ENCODE measurements around the gene NPBWR2.

NPBWR2 gene

GRCh38 chr20:64131406-64131805 is 24.0 kb upstream of the NPBWR2 start:
- ChIA-PET POLR2A (no interaction called here), CTCF (no interaction called here)
- no peaks in the 10 kb centered on the region for H3K4me1 ChIP-seq (ENCODE audit: control insufficient read depth, insufficient read depth, low read length)
- TF ChIP-seq ZNF548 (tag by site-specific recombination; IDR thresholded peaks at IDR 0.05) (no peak), CTCF (tag by site-specific recombination; IDR thresholded peaks at IDR 0.05) (peak; percentile 65), PRDM6 (tag by site-specific recombination; IDR thresholded peaks at IDR 0.05) (no peak), ZNF585B (tag by site-specific recombination; IDR thresholded peaks at IDR 0.05) (no peak), ZNF561 (tag by site-specific recombination; IDR thresholded peaks at IDR 0.05; ENCODE audit: borderline replicate concordance) (no peak), OVOL3 (tag by site-specific recombination; IDR thresholded peaks at IDR 0.05) (no peak)
- no peak overlapping the region for H3K4me3 ChIP-seq (ENCODE audit: low read depth, low read length)
- H3K36me3 ChIP-seq (ENCODE audit: control insufficient read depth in 2 of 2, insufficient read depth in 1 of 2, low read length in 2 of 2): no peaks in the 10 kb centered on the region
- no peak overlapping the region for H3K27ac ChIP-seq (ENCODE audit: extremely low read depth, low read depth, low read length)
- no peaks in the 10 kb centered on the region for H3K9me3 ChIP-seq (ENCODE audit: control insufficient read depth, insufficient read depth, low read depth, low read length)

GRCh38 chr20:64130876-64131275 is 23.5 kb upstream of the NPBWR2 start:
- no peak overlapping the region for H3K27ac ChIP-seq (ENCODE audit: extremely low read depth, low read depth, low read length)
- no peaks in the 10 kb centered on the region for H3K9me3 ChIP-seq (ENCODE audit: control insufficient read depth, insufficient read depth, low read depth, low read length)
- CTCF ChIA-PET: no interaction called here
- no peak for TF ChIP-seq ZNF449 (tag by site-specific recombination; IDR thresholded peaks at IDR 0.05)
- no peak for TF ChIP-seq SP2 (tag by site-specific recombination; IDR thresholded peaks at IDR 0.05)
- TF ChIP-seq ZFHX2 (tag by site-specific recombination; conservative IDR thresholded peaks at IDR 0.05): no peak
- no peak for TF ChIP-seq ZNF561 (tag by site-specific recombination; IDR thresholded peaks at IDR 0.05; ENCODE audit: borderline replicate concordance)
- no peak for TF ChIP-seq ZNF645 (tag by site-specific recombination; IDR thresholded peaks at IDR 0.05)
- no peak for TF ChIP-seq ZNF548 (tag by site-specific recombination; IDR thresholded peaks at IDR 0.05)
- TF ChIP-seq ZNF24 (tag by site-specific recombination; IDR thresholded peaks at IDR 0.05): no peak
- no peak for TF ChIP-seq PRDM10 (tag by site-specific recombination; IDR thresholded peaks at IDR 0.05)
- TF ChIP-seq WT1 (tag by site-specific recombination; IDR thresholded peaks at IDR 0.05): no peak
- no peak for TF ChIP-seq GLIS2 (tag by site-specific recombination; IDR thresholded peaks at IDR 0.05)
- no peak for TF ChIP-seq OSR2 (tag by site-specific recombination; IDR thresholded peaks at IDR 0.05)
- TF ChIP-seq ZNF155 (tag by site-specific recombination; IDR thresholded peaks at IDR 0.05): no peak
- no peak for TF ChIP-seq ZNF398 (tag by site-specific recombination; IDR thresholded peaks at IDR 0.05)
- no peak for TF ChIP-seq ZNF530 (tag by site-specific recombination; IDR thresholded peaks at IDR 0.05; ENCODE audit: low read depth)
- TF ChIP-seq KLF7 (tag by site-specific recombination; IDR thresholded peaks at IDR 0.05; ENCODE audit: borderline replicate concordance): no peak
- no peak for TF ChIP-seq ELK4 (IDR thresholded peaks at IDR 0.05; ENCODE audit: borderline replicate concordance, low read depth, low read length)

More at GRCh38 chr20:64130876-64131275, 23.5 kb upstream of the NPBWR2 start:
- Histone ChIP-seq H3K36me3 (ENCODE audit: control insufficient read depth in 2 of 2, insufficient read depth in 1 of 2, low read length in 2 of 2) (no peaks in the 10 kb centered on the region), H3K4me1 (ENCODE audit: control insufficient read depth, insufficient read depth, low read length) (no peaks in the 10 kb centered on the region), H3K4me3 (ENCODE audit: low read depth, low read length) (no peak overlapping the region)
- POLR2A ChIA-PET: no interaction called here
